GM10266 (cell line): ENCODE measurements around the gene ADORA1.

Source experiments
- DNase-seq: peaks from one replicate; pipeline ENCODE4 v3.0.0; 2012; ENCODE audit errors: extremely low spot score
- CTCF ChIP-seq: IDR thresholded peaks from 2 replicates; pipeline ENCODE4 v1.5.1; 2012; ENCODE audit warnings: mild to moderate bottlenecking, low read depth; ENCODE audit not compliant: control insufficient read depth, insufficient read depth; ENCODE audit errors: missing control alignments

The ADORA1 gene

GRCh38 chr1:203096566-203096965 is 31.0 kb upstream of the ADORA1 start:
- no peak for TF ChIP-seq CTCF
- DNase-seq, result no peak

GRCh38 chr1:203097001-203097400 is 30.5 kb upstream of the ADORA1 start:
- no peak for DNase-seq
- no peak for TF ChIP-seq CTCF

- DNase-seq, result no peak
- TF ChIP-seq CTCF, result no peak
Measured at GRCh38 chr1:203098445-203098844, 29.1 kb upstream of the ADORA1 start.

- DNase-seq, result no peak
- TF ChIP-seq CTCF, result no peak
Measured at GRCh38 chr1:203098914-203099520, 28.5 kb upstream of the ADORA1 start.

GRCh38 chr1:203099805-203100515 is 27.6 kb upstream of the ADORA1 start:
- TF ChIP-seq CTCF, result no peak
- DNase-seq, result no peak

- no peak for DNase-seq
- no peak for TF ChIP-seq CTCF
Measured at GRCh38 chr1:203100516-203100869, 27.0 kb upstream of the ADORA1 start.

- TF ChIP-seq CTCF, result no peak
- no peak for DNase-seq
Measured at GRCh38 chr1:203101813-203102634, 25.5 kb upstream of the ADORA1 start.
